OCI-LY3 (cell line): ENCODE measurements around the gene NBPF3.

Experiments used
- H2AFZ ChIP-seq: fragments of 200-600, 300-600 bp; shearing (Covaris generic); 2 replicates; pipeline ENCODE4 v1.6.0; 2014; ENCODE audit warnings: antibody characterized with exemption, low read depth, low read length
- H3K27ac ChIP-seq: fragments of 200-600, 300-600 bp; sonication (generic); 2 replicates; pipeline ENCODE4 v1.5.1; 2014; ENCODE audit warnings: mild to moderate bottlenecking, low read length, moderate library complexity, mixed read lengths
- H3K27me3 ChIP-seq: fragments of 200-600, 300-600 bp; sonication (generic); 2 replicates; pipeline ENCODE4 v1.6.1; 2014; ENCODE audit warnings: low read depth, low read length, mixed read lengths
- H3K36me3 ChIP-seq: fragments of 200-600, 300-600 bp; sonication (generic); replicated peaks from 2 replicates; pipeline ENCODE3; 2014; ENCODE audit warnings: low read depth, low read length, mixed read lengths
- H3K4me1 ChIP-seq: fragments of 300-600, 200-600 bp; sonication (generic); 2 replicates; pipeline ENCODE4 v1.6.1; 2014; ENCODE audit warnings: low read length, mixed read lengths
- H3K4me2 ChIP-seq: fragments of 200-600, 300-600 bp; sonication (generic); 2 replicates; pipeline ENCODE4 v1.6.1; 2014; ENCODE audit warnings: low read length, mixed read lengths
- H3K4me3 ChIP-seq: fragments of 300-600, 200-600 bp; sonication (generic); 2 replicates; pipeline ENCODE4 v1.5.1; 2014; ENCODE audit warnings: antibody characterized with exemption, mild to moderate bottlenecking, low read length, moderate library complexity
- H3K79me2 ChIP-seq: fragments of 300-600, 200-600 bp; shearing (Covaris generic); 2 replicates; pipeline ENCODE4 v1.6.1; 2014; ENCODE audit warnings: mild to moderate bottlenecking, low read length, mixed read lengths
- H3K9ac ChIP-seq: fragments of 300-600, 200-600 bp; shearing (Covaris generic); 2 replicates; pipeline ENCODE4 v1.6.0; 2014; ENCODE audit warnings: mild to moderate bottlenecking, low read length, moderate library complexity
- H3K9me3 ChIP-seq: fragments of 200-600, 300-600 bp; shearing (Covaris generic); 2 replicates; pipeline ENCODE4 v1.6.1; 2014; ENCODE audit warnings: low read length, mixed read lengths; ENCODE audit not compliant: insufficient read depth
- H4K20me1 ChIP-seq: fragments of 200-600, 300-600 bp; sonication (generic); 2 replicates; pipeline ENCODE4 v1.6.1; 2016; ENCODE audit warnings: low read length, mixed read lengths; ENCODE audit not compliant: insufficient read depth
- CTCF ChIP-seq: fragments of 200-600, 300-600 bp; sonication (generic); IDR thresholded peaks from 2 replicates; pipeline ENCODE4 v1.5.1; 2014; ENCODE audit warnings: antibody characterized with exemption, low read length, low read depth
- EZH2phosphoT487 ChIP-seq: fragments of 200-600 bp; shearing (Covaris generic); IDR thresholded peaks from 2 replicates; pipeline ENCODE4 v1.6.1; 2018; ENCODE audit warnings: antibody characterized with exemption, mixed run types, low read depth

The NBPF3 gene

GRCh38 chr1:21439721-21440629 lies at the start of gene NBPF3:
Gene NBPF3 (plus strand): TSS chr1:21440137. CDS start chr1:21445087, 4,950 bp downstream.
- Histone ChIP-seq H3K27me3 (no peaks in the 10 kb centered on the region), H3K4me1 (peaks cover 6% of the 10 kb centered on the region; the same call in 1 of the 2 replicates), H4K20me1 (no peaks in the 10 kb centered on the region), H3K9me3 (no peaks in the 10 kb centered on the region), H3K4me3 (peak within 1 kb of the TSS; percentile 95), H3K4me2 (peak within 1 kb of the TSS; percentile 81), H3K27ac (no peak within 1 kb of the TSS), H3K9ac (peak within 1 kb of the TSS; percentile 63), H2AFZ (peak within 1 kb of the TSS; percentile 82; the same call in 1 of the 2 replicates), H3K79me2 (no peaks in the 10 kb centered on the region; the same call in 1 of the 2 replicates), H3K36me3 (no peaks in the 10 kb centered on the region)
- TF ChIP-seq EZH2phosphoT487: no peak

GRCh38 chr1:21391497-21391896 lies 48.4 kb upstream of the NBPF3 start:
- H3K9ac ChIP-seq: no peak overlapping the region
- peaks cover 3% of the 10 kb centered on the region; the same call in 1 of the 2 replicates for H3K4me1 ChIP-seq
- TF ChIP-seq EZH2phosphoT487 (no peak), CTCF (no peak)
- no peak overlapping the region for H3K27ac ChIP-seq
- H3K4me2 ChIP-seq: no peak overlapping the region
- H3K36me3 ChIP-seq: no peaks in the 10 kb centered on the region
- no peak overlapping the region for H2AFZ ChIP-seq
- H3K4me3 ChIP-seq: no peak overlapping the region
- H3K27me3 ChIP-seq: no peaks in the 10 kb centered on the region
- no peaks in the 10 kb centered on the region for H3K9me3 ChIP-seq
- H4K20me1 ChIP-seq: no peaks in the 10 kb centered on the region
- H3K79me2 ChIP-seq: no peaks in the 10 kb centered on the region

GRCh38 chr1:21392587-21393263 lies 47.2 kb upstream of the NBPF3 start:
- Histone ChIP-seq H3K36me3 (no peaks in the 10 kb centered on the region), H3K79me2 (no peaks in the 10 kb centered on the region), H3K27me3 (no peaks in the 10 kb centered on the region), H3K4me1 (peaks cover 3% of the 10 kb centered on the region; the same call in 1 of the 2 replicates), H4K20me1 (no peaks in the 10 kb centered on the region), H2AFZ (no peak overlapping the region), H3K4me3 (no peak overlapping the region), H3K9ac (no peak overlapping the region), H3K27ac (no peak overlapping the region), H3K9me3 (no peaks in the 10 kb centered on the region), H3K4me2 (no peak overlapping the region)
- no peak for TF ChIP-seq CTCF
- TF ChIP-seq EZH2phosphoT487: no peak

- peaks cover 3% of the 10 kb centered on the region; the same call in 1 of the 2 replicates for H3K4me1 ChIP-seq
- H2AFZ ChIP-seq: no peak overlapping the region
- peaks cover 7% of the 10 kb centered on the region; the same call in 1 of the 2 replicates for H3K27me3 ChIP-seq
- H3K4me3 ChIP-seq: no peak overlapping the region
- no peak overlapping the region for H3K4me2 ChIP-seq
- TF ChIP-seq CTCF (no peak), EZH2phosphoT487 (no peak)
- H3K27ac ChIP-seq: no peak overlapping the region
- no peak overlapping the region for H3K9ac ChIP-seq
- no peaks in the 10 kb centered on the region for H3K36me3 ChIP-seq
- no peaks in the 10 kb centered on the region for H4K20me1 ChIP-seq
- H3K9me3 ChIP-seq: no peaks in the 10 kb centered on the region
- H3K79me2 ChIP-seq: no peaks in the 10 kb centered on the region
These were observed 43.4 kb upstream of the NBPF3 start for GRCh38 chr1:21396516-21396915.
